Endothelial cell (in vitro differentiated cells): Measurements from ENCODE around the gene MKRN2. TPM values are rescaled to one million over a fixed set of nuclear protein-coding genes. Genes with fewer than 3 reads are reported as not detected.
"Not testable (repeated sequence)": the region's sequence is repeated elsewhere in the genome, so short reads cannot be mapped to it uniquely, and the experiment has no call there.

Experiments used
- DNase-seq: peaks from one replicate; pipeline ENCODE4 v3.0.0; 2021; ENCODE audit warnings: low spot score
- H3K27ac Mint-ChIP-seq: one replicate; pipeline ENCODE4 v1.8.0; 2021; ENCODE audit warnings: mixed read lengths, inconsistent platforms; ENCODE audit not compliant: unreplicated experiment
- H3K27me3 Mint-ChIP-seq: one replicate; pipeline ENCODE4 v1.8.0; 2021; ENCODE audit warnings: mild to moderate bottlenecking, moderate library complexity, mixed read lengths, inconsistent platforms; ENCODE audit not compliant: unreplicated experiment
- H3K36me3 Mint-ChIP-seq: one replicate; pipeline ENCODE4 v1.8.0; 2021; ENCODE audit warnings: mild to moderate bottlenecking, low read depth, mixed read lengths, inconsistent platforms; ENCODE audit not compliant: unreplicated experiment
- H3K4me1 Mint-ChIP-seq: one replicate; pipeline ENCODE4 v1.8.0; 2021; ENCODE audit warnings: mild to moderate bottlenecking, mixed read lengths, inconsistent platforms; ENCODE audit not compliant: unreplicated experiment
- H3K4me3 Mint-ChIP-seq: one replicate; pipeline ENCODE4 v1.8.0; 2021; ENCODE audit warnings: mild to moderate bottlenecking, mixed read lengths, inconsistent platforms; ENCODE audit not compliant: unreplicated experiment
- H3K9me3 Mint-ChIP-seq: one replicate; pipeline ENCODE4 v1.8.0; 2021; ENCODE audit warnings: mixed read lengths, inconsistent platforms; ENCODE audit not compliant: unreplicated experiment
- total RNA-seq: library from RNA; stranded (reverse); fragmentation: NEBNext Ultra II Directional; extraction: Animal tissue kit (Norgen Biotek cat#: 25700); gene quantifications from one replicate; pipeline ENCODE4 v1.2.1, GENCODE V29; 2021; ENCODE audit not compliant: unreplicated experiment
- TF ChIP-seq, protein P1 (sequence below): fragments of 200-600 bp; sonication (generic); IDR thresholded peaks from one replicate; pipeline ENCODE4 v1.5.0; 2021; ENCODE audit warnings: antibody characterized with exemption; ENCODE audit not compliant: unreplicated experiment

Gene MKRN2
- total RNA-seq, 1 donor from 2014 or later, result 22.0 TPM

GRCh38 chr3:12629560-12629959 lies 72.7 kb downstream of the MKRN2 start:
- no peaks in the 10 kb centered on the region for H3K9me3 Mint-ChIP-seq
- DNase-seq, result no peak
- TF ChIP-seq, protein P1, sequence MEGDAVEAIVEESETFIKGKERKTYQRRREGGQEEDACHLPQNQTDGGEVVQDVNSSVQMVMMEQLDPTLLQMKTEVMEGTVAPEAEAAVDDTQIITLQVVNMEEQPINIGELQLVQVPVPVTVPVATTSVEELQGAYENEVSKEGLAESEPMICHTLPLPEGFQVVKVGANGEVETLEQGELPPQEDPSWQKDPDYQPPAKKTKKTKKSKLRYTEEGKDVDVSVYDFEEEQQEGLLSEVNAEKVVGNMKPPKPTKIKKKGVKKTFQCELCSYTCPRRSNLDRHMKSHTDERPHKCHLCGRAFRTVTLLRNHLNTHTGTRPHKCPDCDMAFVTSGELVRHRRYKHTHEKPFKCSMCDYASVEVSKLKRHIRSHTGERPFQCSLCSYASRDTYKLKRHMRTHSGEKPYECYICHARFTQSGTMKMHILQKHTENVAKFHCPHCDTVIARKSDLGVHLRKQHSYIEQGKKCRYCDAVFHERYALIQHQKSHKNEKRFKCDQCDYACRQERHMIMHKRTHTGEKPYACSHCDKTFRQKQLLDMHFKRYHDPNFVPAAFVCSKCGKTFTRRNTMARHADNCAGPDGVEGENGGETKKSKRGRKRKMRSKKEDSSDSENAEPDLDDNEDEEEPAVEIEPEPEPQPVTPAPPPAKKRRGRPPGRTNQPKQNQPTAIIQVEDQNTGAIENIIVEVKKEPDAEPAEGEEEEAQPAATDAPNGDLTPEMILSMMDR, result no peak
- no peaks in the 10 kb centered on the region for H3K27me3 Mint-ChIP-seq
- H3K4me1 Mint-ChIP-seq, result peaks cover 7% of the 10 kb centered on the region
- H3K36me3 Mint-ChIP-seq, result no peaks in the 10 kb centered on the region
- no peak overlapping the region for H3K4me3 Mint-ChIP-seq
- H3K27ac Mint-ChIP-seq, result no peak overlapping the region

GRCh38 chr3:12630292-12630691 lies 73.4 kb downstream of the MKRN2 start:
- H3K4me3 Mint-ChIP-seq, result no peak overlapping the region
- H3K9me3 Mint-ChIP-seq, result no peaks in the 10 kb centered on the region
- no peaks in the 10 kb centered on the region for H3K36me3 Mint-ChIP-seq
- no peak for DNase-seq
- H3K4me1 Mint-ChIP-seq, result peaks cover 8% of the 10 kb centered on the region
- H3K27me3 Mint-ChIP-seq, result no peaks in the 10 kb centered on the region
- H3K27ac Mint-ChIP-seq, result peak overlapping the region; percentile 74
- TF ChIP-seq, protein P1, result no peak

DNA sequence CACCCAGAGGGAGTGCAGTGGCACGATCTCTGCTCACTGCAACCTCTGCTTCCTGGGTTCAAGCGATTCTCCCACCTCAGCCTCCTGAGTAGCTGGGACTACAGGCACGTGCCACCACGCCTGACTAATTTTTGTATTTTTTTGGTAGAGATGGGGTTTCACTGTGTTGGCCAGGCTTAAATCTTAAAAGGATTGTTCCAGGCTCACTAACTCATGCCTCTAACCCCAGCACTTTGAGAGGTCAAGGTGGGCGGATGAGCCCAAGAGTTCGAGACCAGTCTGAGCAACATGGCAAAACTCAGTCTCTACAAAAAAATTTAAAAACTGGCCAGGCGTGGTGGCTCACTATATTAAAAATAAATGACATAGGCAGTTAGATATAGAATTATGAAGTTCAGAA lies 74.0 kb downstream of the MKRN2 start:
- not testable (repeated sequence) for H3K9me3 Mint-ChIP-seq, H3K27me3 Mint-ChIP-seq, H3K4me3 Mint-ChIP-seq, DNase-seq, H3K27ac Mint-ChIP-seq, H3K36me3 Mint-ChIP-seq, H3K4me1 Mint-ChIP-seq

GRCh38 chr3:12632523-12632922 lies 75.6 kb downstream of the MKRN2 start:
- no peak overlapping the region for H3K4me3 Mint-ChIP-seq

GRCh38 chr3:12633108-12633507 lies 76.2 kb downstream of the MKRN2 start:
- Mint-ChIP-seq H3K27ac (no peak overlapping the region), H3K27me3 (peaks cover 1% of the 10 kb centered on the region), H3K9me3 (no peaks in the 10 kb centered on the region), H3K36me3 (no peaks in the 10 kb centered on the region), H3K4me3 (no peak overlapping the region), H3K4me1 (peaks cover 5% of the 10 kb centered on the region)
- TF ChIP-seq, protein P1, result no peak
- no peak for DNase-seq

More at GRCh38 chr3:12632523-12632922, 75.6 kb downstream of the MKRN2 start:
- Mint-ChIP-seq H3K27ac (no peak overlapping the region), H3K9me3 (no peaks in the 10 kb centered on the region), H3K4me1 (peaks cover 5% of the 10 kb centered on the region), H3K27me3 (no peaks in the 10 kb centered on the region), H3K36me3 (no peaks in the 10 kb centered on the region)
- TF ChIP-seq, protein P1, result no peak
- DNase-seq, result no peak

Other genes with a start within 250 kb of the MKRN2 start
- 8.7 TPM for gene TSEN2, start 72.6 kb upstream of the MKRN2 start, total RNA-seq
- not detected for gene MKRN2OS, start 11.6 kb upstream of the MKRN2 start, total RNA-seq
- gene RAF1, start 107.0 kb downstream of the MKRN2 start, total RNA-seq, result 96.8 TPM
- gene TMEM40, start 202.2 kb downstream of the MKRN2 start, total RNA-seq, result not detected
- 1.8 TPM for gene CAND2, start 239.6 kb downstream of the MKRN2 start, total RNA-seq